Endothelial cell of umbilical vein (primary cell): Measurements from ENCODE around the gene GYS1.

Experiments
- CTCF ChIP-seq, 2 donors: IDR thresholded peaks; 1 replicate in 1 of 2; 2 replicates in 1 of 2; pipeline ENCODE4 v1.5.1; 2011; ENCODE audit warnings: low read length in 2 of 2, mild to moderate bottlenecking in 2 of 2, moderate library complexity in 2 of 2, control low read depth in 1 of 2, inconsistent platforms in 1 of 2, low read depth in 1 of 2; ENCODE audit not compliant: insufficient read depth in 1 of 2; ENCODE audit errors: extremely low read depth in 1 of 2
- EZH2 ChIP-seq: IDR thresholded peaks from 2 replicates; pipeline ENCODE4 v1.6.1; 2012; ENCODE audit warnings: borderline replicate concordance, low read depth, mild to moderate bottlenecking, moderate library complexity, low read length, inconsistent platforms; ENCODE audit not compliant: severe bottlenecking
- POLR2AphosphoS5 ChIP-seq: IDR thresholded peaks from 2 replicates; pipeline ENCODE4 v1.6.1; 2012; ENCODE audit warnings: low read depth, mild to moderate bottlenecking, control low read depth, low read length, moderate library complexity; ENCODE audit not compliant: insufficient read depth

- TF ChIP-seq CTCF (IDR thresholded peaks at IDR 0.05; ENCODE audit: extremely low read depth in 1 of 2, insufficient read depth in 1 of 2, low read depth in 1 of 2, low read length in 2 of 2) (peak; percentile 98 to 100), EZH2 (no peak), POLR2AphosphoS5 (peak; percentile 77)
Measured at GRCh38 chr19:48993175-48994034, at the start of gene GYS1, which contains the start of gene RUVBL2.
